Mononuclear cell (primary cell): ENCODE results near the gene PDE6B. TPM values are rescaled to one million over a fixed set of nuclear protein-coding genes. Genes with fewer than 3 reads are reported as not detected.
"Not testable (repeated sequence)": the region's sequence is repeated elsewhere in the genome, so short reads cannot be mapped to it uniquely, and the experiment has no call there.

ENCODE experiments used
- H3K27me3 ChIP-seq: 2 replicates; pipeline ENCODE4 v1.6.0; 2011; ENCODE audit warnings: low read length, control low read depth; ENCODE audit not compliant: insufficient read depth
- H3K4me1 ChIP-seq: 2 replicates; pipeline ENCODE4 v1.5.1; 2011; ENCODE audit warnings: mild to moderate bottlenecking, low read length, control low read depth; ENCODE audit not compliant: insufficient read depth
- H3K4me3 ChIP-seq: 2 replicates; pipeline ENCODE4 v1.5.1; 2011; ENCODE audit warnings: mild to moderate bottlenecking, low read length, moderate library complexity
- H3K9me3 ChIP-seq: 2 replicates; pipeline ENCODE4 v1.5.1; 2011; ENCODE audit warnings: low read depth, mild to moderate bottlenecking, control low read depth, low read length
- total RNA-seq: library from RNA; depleted of rRNA; stranded (reverse); fragments of >200 nt; gene quantifications from one replicate; pipeline ENCODE4 v1.2.3, GENCODE V29; 2012

PDE6B gene
- total RNA-seq, 1 donor, result 10.4 TPM

DNA sequence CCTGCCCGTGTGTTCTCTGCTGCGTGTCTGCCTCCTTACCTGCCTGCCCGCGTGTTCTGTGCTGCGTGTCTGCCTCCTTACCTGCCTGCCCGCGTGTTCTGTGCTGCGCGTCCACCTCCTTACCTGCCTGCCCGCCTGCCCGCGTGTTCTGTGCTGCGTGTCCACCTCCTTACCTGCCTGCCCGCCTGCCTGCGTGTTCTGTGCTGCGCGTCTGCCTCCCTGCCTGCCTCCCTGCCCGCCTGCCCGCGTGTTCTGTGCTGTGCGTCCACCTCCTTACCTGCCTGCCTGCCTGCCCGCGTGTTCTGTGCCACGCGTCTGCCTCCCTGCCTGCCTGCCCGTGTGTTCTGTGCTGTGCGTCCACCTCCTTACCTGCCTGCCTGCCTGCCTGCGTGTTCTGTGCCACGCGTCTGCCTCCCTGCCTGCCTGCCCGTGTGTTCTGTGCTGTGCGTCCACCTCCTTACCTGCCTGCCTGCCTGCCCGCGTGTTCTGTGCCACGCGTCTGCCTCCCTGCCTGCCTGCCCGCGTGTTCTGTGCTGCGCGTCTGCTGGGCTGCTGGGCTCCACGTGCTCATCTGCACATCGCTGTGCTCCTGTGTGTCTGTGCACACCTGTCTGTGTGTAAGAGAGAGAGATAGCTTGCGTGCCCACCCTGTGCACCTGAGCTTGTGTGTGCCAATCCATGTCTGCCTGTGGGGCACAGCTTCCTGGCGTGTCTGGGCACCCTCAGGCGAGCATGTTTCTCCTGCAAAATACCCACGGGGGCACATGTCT lies 9.9 kb downstream of the PDE6B start:
- H3K9me3 ChIP-seq, H3K4me1 ChIP-seq, H3K27me3 ChIP-seq: not testable (repeated sequence)

DNA sequence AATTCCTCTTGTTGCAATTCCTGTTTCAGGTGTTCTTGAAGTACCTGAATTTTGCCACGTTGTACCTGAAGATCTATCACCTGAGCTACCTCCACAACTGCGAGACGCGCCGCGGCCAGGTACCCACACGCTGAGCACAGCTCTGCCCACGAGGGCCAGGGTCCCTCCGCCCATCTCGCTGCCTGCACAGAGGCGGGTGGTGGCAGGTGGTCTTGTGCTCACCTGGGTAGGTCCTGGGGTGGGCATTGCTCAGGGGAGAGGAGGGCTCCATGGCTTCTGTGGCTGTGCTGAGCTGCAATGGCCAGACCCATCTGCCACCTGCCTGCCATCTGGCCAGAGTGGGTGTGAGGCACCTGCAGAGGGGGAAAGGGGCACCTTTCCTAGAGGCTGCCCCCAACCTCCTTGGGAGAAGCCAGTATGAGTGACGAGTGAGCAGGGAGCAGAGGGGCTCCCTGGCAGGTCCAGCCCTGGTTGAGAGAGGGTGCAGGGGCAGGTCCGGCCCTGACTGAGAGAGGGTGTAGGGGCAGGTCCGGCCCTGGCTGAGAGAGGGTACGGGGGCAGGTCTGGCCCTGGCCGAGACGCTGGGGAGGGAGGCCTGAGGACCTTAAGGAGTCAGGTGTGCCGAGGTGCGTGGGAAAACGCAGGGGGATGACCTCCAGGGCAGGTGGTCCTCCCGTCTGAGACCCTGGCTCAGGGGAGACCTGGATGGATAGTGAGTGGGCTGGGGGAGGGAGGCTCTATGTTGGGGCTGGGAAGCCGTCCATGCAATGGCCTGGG lies 10.7 kb downstream of the PDE6B start:
- Histone ChIP-seq H3K4me3 (no peak overlapping the region), H3K27me3 (no peaks in the 10 kb centered on the region), H3K4me1 (no peaks in the 10 kb centered on the region), H3K9me3 (no peaks in the 10 kb centered on the region)

More for the DNA sequence above, 9.9 kb downstream of the PDE6B start:
- H3K4me3 ChIP-seq, result not testable (repeated sequence)

DNA sequence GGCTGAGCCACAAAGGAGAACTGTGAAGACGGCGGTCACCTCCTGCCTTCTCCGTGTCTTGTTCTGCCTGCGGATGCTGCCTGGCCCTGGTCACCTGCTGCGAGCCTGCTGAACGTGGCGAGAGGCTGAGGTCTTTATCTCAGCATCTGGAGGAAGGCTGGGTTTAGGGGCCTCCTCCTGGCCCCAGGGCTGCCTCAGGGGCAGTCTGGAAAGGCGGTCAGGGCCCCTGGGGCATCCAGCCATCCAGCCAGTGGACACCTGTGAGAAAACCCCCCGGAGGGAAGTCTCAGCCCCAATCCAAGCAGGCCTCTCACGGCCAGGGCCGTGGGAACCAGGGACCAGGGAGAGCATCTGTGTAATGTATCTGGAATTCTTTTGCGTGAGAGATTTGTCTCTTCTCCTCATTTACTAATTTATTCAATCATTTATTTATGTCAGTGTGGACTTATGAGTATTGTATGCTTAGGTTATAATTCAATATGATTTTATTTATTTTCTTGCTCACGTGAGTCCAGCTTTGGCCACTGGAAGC lies 11.3 kb downstream of the PDE6B start:
- H3K27me3 ChIP-seq, result no peaks in the 10 kb centered on the region
- no peak overlapping the region for H3K4me3 ChIP-seq
- H3K4me1 ChIP-seq, result no peaks in the 10 kb centered on the region
- no peaks in the 10 kb centered on the region for H3K9me3 ChIP-seq

DNA sequence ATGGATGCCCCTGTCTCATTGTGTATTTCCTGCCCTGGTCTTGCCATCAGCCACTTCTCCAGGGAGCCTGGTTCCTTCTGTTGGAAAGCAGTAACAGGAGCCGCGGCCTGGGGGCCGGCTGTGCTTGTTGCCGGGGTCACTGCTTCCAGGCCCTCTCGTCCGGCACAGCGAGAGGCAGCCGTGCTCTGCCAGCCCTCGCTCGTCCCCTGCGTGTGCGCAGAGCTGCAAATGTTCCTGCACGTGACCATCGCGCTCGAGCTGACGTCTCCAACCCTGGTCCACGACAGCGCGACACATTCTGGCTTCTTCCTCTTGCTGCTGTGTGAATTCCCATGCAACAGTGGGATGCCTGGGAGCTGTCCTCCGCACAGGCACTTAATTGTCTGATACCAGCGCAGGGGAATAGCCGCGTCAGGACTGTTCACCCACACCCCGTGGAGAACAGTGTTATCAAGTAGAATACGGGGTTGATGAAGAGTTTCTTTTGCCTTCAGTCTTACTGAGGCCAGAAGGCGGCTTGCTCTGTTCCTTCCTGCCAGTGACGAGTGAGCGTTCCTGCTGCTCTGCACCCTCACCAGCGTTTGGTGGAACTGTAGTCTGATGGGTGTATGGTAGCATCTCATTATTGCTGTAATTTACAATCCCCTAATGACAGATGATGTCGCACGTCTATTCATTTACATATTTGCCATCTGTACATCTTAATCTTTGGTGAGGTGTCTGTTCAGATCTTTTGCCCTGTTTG lies 12.3 kb downstream of the PDE6B start:
- Histone ChIP-seq H3K4me1 (no peaks in the 10 kb centered on the region), H3K4me3 (no peak overlapping the region), H3K27me3 (no peaks in the 10 kb centered on the region), H3K9me3 (no peaks in the 10 kb centered on the region)

- H3K4me3 ChIP-seq, result not testable (repeated sequence)
These were observed 17.0 kb downstream of the PDE6B start for GRCh38 chr4:642366-642765.

DNA sequence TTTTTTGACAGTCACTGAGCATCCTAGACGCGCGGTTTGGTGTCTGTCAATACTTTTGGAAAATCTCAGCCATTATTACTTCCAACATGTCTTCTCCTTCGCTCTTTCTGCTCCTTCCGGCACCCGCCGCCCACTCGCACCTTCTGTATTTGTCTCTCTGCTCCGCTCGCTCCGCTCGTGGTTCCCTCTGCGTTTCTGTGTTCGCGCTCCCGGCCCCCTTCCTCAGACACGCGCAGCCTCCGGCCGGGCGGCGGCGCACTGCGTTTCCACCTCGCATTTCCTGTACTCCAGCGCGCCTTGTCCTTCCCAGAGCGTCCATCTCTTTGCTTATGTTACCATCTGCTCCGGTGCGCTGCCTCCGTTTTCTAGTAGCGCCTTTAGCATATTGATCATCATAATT lies 21.1 kb downstream of the PDE6B start:
- Histone ChIP-seq H3K9me3 (no peaks in the 10 kb centered on the region), H3K27me3 (no peaks in the 10 kb centered on the region), H3K4me3 (no peak overlapping the region), H3K4me1 (no peaks in the 10 kb centered on the region)

More at GRCh38 chr4:642366-642765, 17.0 kb downstream of the PDE6B start:
- not testable (repeated sequence) for H3K27me3 ChIP-seq, H3K9me3 ChIP-seq, H3K4me1 ChIP-seq

DNA sequence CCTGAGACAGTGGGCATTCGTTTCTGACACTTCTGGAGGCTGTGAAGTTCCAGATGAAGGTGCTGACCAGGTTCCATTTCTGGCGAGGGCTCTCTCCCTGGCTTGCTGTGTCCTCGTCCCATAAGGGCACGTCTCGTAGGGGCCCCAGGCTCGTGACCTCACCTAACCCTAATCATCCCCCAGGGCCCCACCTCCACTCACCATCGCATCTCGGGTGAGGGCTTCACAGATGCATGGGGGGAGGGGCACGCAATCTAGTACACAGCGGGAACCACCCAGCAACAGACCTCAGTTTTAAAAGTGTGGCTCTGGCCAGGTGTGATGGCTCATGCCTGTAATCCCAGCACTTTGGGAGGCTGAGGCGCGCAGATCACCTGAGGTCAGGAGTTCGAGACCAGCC lies 22.1 kb downstream of the PDE6B start:
- no peaks in the 10 kb centered on the region for H3K9me3 ChIP-seq
- H3K4me3 ChIP-seq, result no peak overlapping the region
- H3K27me3 ChIP-seq, result no peaks in the 10 kb centered on the region
- no peaks in the 10 kb centered on the region for H3K4me1 ChIP-seq

DNA sequence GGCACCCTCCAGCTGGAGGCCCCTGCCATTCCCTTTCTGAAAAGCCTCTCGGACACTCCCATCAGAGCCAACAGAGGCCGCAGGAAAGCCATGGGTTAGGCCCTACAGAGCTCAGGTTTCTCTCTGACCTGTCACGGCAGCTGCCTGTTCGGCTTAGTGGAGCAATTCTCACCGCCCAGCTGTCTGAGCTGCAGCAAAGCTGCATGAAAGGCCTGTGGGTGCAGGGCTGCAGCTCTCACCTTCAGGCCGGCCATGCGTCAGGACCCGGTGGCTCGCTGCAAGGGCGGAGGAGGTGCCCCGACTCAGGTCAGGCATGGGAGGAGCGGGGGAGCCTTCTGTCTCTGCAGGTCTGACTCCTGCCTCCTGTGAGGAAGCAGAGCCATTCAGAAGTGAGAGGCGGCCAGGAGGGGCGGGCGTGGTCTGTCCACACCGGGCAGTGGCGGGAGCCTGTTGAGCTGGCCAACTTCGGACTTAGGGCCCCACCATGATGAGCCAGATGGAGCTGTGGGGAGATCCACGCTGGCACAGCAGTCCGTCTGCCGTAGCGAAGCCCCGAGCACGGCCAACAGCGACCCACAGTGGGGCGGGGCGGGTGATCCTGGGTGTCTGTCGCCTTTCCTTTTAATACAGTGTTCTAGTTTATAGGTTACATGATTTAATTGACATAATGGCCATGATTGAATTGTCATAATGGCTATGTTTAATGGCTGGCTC lies 23.4 kb downstream of the PDE6B start:
- Histone ChIP-seq H3K4me1 (no peaks in the 10 kb centered on the region), H3K9me3 (no peaks in the 10 kb centered on the region), H3K27me3 (no peaks in the 10 kb centered on the region), H3K4me3 (no peak overlapping the region)

DNA sequence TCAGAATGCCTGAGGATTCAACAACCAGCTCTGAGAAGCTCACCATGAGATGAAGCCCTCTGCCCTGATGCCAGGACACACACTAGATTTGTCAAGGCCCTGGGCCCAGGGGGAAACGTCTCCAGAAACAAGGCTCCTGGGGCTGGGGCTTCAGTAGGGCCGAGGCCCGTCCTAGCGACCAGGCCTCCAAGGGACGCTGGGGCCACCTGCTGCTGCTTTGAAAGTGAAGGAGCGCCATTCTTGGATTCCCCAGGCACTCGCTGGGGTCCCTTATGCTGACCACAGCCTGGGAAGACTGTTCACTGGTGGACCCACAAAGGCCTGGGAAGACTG lies 23.9 kb downstream of the PDE6B start:
- Histone ChIP-seq H3K27me3 (no peaks in the 10 kb centered on the region), H3K9me3 (no peaks in the 10 kb centered on the region), H3K4me1 (no peaks in the 10 kb centered on the region), H3K4me3 (no peak overlapping the region)

DNA sequence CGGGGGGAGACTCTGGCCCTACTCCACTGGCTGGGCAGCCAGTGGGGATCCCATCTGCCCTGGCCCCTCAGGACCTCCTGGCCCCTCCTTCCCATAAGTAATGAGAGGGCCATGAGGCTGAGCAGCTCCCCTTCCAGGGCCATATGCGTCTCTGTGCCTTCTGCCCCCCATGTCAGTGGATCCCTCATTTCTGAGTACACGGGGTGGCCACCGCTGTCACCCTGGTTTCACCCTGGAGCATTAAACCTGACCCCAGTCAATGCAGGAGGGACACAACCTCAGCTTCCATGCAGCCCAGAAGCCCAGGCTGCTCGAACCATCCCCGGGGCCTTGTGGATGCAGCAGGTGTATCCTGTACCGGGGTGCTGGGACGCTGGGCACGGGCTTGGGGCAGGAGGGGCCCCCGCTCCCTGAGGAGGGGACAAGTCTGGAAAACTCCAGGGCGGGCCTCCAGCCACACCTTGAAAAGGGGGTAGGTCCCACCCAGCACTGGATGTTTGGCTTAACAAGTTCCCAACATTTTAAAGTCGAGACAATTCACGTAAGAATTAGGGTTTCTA lies 24.5 kb downstream of the PDE6B start:
- H3K9me3 ChIP-seq, result no peaks in the 10 kb centered on the region
- no peaks in the 10 kb centered on the region for H3K4me1 ChIP-seq
- H3K27me3 ChIP-seq, result no peaks in the 10 kb centered on the region
- H3K4me3 ChIP-seq, result no peak overlapping the region

DNA sequence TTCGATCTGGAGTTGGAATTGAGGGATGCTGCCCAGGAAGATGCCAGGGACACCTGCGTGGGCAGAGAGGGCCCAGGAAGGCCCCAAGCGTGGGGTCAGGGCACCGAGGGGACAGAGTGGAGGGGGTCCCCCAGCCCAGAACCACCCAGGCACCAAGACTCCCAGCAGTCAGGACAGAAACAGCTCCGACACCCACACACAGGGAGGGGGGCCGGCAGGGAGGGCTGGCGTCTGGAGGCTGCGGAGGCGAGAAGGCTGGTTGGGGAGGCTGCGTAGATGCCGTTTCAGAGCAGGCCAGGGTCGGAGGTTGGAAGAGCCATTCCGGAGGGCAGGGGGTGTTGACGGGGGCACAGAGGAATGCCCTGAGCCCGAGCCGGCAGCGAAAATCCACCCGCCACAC lies 25.1 kb downstream of the PDE6B start:
- H3K27me3 ChIP-seq, result no peaks in the 10 kb centered on the region
- H3K4me1 ChIP-seq, result no peaks in the 10 kb centered on the region
- H3K9me3 ChIP-seq, result no peaks in the 10 kb centered on the region
- no peak overlapping the region for H3K4me3 ChIP-seq

GRCh38 chr4:650951-651883 lies 25.8 kb downstream of the PDE6B start:
- Histone ChIP-seq H3K9me3 (no peaks in the 10 kb centered on the region), H3K27me3 (no peaks in the 10 kb centered on the region), H3K4me1 (no peaks in the 10 kb centered on the region), H3K4me3 (no peak overlapping the region)

DNA sequence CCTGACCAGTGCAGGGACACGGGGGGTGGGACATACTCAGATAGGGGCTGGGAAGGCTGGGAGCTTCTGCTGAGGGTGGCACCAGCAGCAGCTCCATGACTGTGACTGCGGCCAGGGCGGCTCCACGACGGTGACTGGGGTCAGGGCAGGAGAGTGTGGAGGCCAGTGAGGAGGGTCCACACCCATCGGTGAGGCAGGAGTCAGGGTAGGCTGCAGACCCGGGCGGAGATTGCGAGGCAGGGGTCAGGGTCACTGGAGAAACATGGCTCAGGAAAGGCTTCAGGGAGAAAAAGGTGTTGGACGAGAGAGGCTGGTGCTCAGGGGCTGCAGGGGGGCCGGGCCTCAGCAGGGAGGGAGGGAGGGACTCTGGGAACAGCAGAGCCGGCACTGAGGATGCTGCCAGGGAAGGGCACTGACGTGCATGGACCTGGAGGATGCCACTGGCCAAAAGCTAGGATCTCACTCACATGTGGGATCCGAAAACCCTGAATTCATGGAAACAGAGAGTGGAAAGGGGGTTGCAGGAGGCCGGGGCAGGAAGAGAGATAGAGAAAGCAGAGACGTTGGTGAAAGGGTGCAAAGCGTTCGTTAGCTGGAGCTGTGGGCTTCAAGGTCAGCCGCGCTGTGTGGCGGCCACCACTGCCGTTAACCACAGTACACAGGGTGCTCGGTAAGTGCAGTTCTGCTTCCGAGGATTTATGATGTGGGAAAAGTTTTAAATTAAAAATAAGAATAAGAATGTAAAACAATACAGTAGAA lies 26.7 kb downstream of the PDE6B start:
- H3K4me1 ChIP-seq, result no peaks in the 10 kb centered on the region
- no peaks in the 10 kb centered on the region for H3K27me3 ChIP-seq
- no peak overlapping the region for H3K4me3 ChIP-seq
- no peaks in the 10 kb centered on the region for H3K9me3 ChIP-seq
